Endothelial cell (in vitro differentiated cells): ENCODE measurements around the gene NEMF. TPM values are rescaled to one million over a fixed set of nuclear protein-coding genes. Genes with fewer than 3 reads are reported as not detected.

Experiments
- DNase-seq: peaks from one replicate; pipeline ENCODE4 v3.0.0; 2021; ENCODE audit warnings: low spot score
- H3K27ac Mint-ChIP-seq: one replicate; pipeline ENCODE4 v1.8.0; 2021; ENCODE audit warnings: mixed read lengths, inconsistent platforms; ENCODE audit not compliant: unreplicated experiment
- H3K27me3 Mint-ChIP-seq: one replicate; pipeline ENCODE4 v1.8.0; 2021; ENCODE audit warnings: mild to moderate bottlenecking, moderate library complexity, mixed read lengths, inconsistent platforms; ENCODE audit not compliant: unreplicated experiment
- H3K36me3 Mint-ChIP-seq: one replicate; pipeline ENCODE4 v1.8.0; 2021; ENCODE audit warnings: mild to moderate bottlenecking, low read depth, mixed read lengths, inconsistent platforms; ENCODE audit not compliant: unreplicated experiment
- H3K4me1 Mint-ChIP-seq: one replicate; pipeline ENCODE4 v1.8.0; 2021; ENCODE audit warnings: mild to moderate bottlenecking, mixed read lengths, inconsistent platforms; ENCODE audit not compliant: unreplicated experiment
- H3K4me3 Mint-ChIP-seq: one replicate; pipeline ENCODE4 v1.8.0; 2021; ENCODE audit warnings: mild to moderate bottlenecking, mixed read lengths, inconsistent platforms; ENCODE audit not compliant: unreplicated experiment
- H3K9me3 Mint-ChIP-seq: one replicate; pipeline ENCODE4 v1.8.0; 2021; ENCODE audit warnings: mixed read lengths, inconsistent platforms; ENCODE audit not compliant: unreplicated experiment
- total RNA-seq: library from RNA; stranded (reverse); fragmentation: NEBNext Ultra II Directional; extraction: Animal tissue kit (Norgen Biotek cat#: 25700); gene quantifications from one replicate; pipeline ENCODE4 v1.2.1, GENCODE V29; 2021; ENCODE audit not compliant: unreplicated experiment
- TF ChIP-seq, protein P1 (sequence below): fragments of 200-600 bp; sonication (generic); IDR thresholded peaks from one replicate; pipeline ENCODE4 v1.5.0; 2021; ENCODE audit warnings: antibody characterized with exemption; ENCODE audit not compliant: unreplicated experiment

Gene NEMF
- total RNA-seq, 1 donor from 2014 or later, result 55.5 TPM

DNA sequence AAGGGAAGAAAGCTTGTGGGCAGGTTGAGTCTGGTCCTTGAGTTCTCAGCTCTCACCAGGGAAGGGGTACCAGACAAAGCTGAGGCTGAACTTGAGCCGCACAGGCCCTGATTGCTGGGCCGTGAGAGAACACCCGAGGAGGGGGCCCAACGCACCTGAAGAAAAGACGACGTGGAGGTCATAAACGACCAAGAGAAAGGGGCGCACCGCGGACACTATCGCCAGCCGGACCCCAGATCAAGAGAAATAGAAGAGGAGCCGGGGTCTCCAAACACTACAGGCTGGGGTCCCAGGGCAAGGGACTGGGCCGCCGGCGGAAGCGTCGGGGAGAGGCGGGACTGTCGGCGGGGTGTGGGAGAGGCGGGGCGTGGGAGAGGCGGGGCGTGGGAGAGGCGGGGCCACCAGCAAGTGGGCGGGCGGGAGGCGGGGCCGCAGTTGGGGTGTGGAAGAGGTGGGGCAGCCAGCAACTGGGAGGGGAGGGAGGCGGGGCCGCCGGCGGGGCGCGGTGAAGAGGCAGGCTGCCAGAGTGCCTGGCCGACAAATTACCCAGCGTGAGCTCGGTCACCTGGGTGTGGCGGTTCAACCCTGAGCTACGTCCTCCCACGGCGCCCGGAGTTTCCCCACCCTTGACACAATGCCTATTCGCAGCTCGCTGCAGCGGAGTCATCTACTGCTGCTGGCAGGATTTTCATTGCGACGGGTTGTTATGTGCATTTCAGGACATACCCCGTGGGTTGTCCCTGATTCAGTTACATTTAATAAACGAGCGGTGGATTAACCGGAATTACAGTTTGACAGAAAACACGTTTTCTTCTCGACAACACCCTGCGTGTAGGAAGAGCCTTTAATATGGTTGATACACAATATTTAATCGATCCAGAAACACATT, 15.5 kb upstream of the NEMF start:
- Mint-ChIP-seq H3K9me3 (no peaks in the 10 kb centered on the region), H3K4me1 (peaks cover 9% of the 10 kb centered on the region), H3K27me3 (peaks cover 6% of the 10 kb centered on the region), H3K36me3 (no peaks in the 10 kb centered on the region), H3K4me3 (peak overlapping the region; percentile 96), H3K27ac (peak overlapping the region; percentile 93)
- DNase-seq, result peak; percentile 96
- TF ChIP-seq, protein P1, sequence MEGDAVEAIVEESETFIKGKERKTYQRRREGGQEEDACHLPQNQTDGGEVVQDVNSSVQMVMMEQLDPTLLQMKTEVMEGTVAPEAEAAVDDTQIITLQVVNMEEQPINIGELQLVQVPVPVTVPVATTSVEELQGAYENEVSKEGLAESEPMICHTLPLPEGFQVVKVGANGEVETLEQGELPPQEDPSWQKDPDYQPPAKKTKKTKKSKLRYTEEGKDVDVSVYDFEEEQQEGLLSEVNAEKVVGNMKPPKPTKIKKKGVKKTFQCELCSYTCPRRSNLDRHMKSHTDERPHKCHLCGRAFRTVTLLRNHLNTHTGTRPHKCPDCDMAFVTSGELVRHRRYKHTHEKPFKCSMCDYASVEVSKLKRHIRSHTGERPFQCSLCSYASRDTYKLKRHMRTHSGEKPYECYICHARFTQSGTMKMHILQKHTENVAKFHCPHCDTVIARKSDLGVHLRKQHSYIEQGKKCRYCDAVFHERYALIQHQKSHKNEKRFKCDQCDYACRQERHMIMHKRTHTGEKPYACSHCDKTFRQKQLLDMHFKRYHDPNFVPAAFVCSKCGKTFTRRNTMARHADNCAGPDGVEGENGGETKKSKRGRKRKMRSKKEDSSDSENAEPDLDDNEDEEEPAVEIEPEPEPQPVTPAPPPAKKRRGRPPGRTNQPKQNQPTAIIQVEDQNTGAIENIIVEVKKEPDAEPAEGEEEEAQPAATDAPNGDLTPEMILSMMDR, result no peak

DNA sequence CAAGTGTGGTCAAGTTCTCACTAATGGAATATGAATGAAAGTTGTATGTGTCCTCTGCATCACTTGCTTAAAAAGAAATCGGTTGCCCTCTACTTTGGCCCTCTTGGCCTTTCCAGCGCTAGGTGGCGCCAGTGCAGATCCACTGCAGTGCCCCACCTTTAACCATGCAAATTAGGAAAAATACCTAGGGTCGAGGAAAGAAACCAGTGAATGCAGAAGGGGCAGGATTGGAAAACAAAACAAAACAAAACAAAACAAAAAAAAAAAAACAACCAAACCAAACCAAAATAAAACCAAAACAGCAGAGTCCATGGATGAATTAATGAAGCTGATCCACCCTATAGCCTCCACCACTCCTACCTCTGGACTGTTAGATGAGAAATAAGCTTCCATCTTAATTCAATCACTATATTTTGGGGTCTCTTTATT, 12.9 kb upstream of the NEMF start:
- TF ChIP-seq, protein P1, result peak; percentile 63
- peaks cover 16% of the 10 kb centered on the region for H3K27me3 Mint-ChIP-seq
- H3K9me3 Mint-ChIP-seq, result no peaks in the 10 kb centered on the region
- H3K4me1 Mint-ChIP-seq, result peaks cover 19% of the 10 kb centered on the region
- H3K36me3 Mint-ChIP-seq, result no peaks in the 10 kb centered on the region
- DNase-seq, result peak; percentile 81
- H3K27ac Mint-ChIP-seq, result no peak overlapping the region
- H3K4me3 Mint-ChIP-seq, result no peak overlapping the region

DNA sequence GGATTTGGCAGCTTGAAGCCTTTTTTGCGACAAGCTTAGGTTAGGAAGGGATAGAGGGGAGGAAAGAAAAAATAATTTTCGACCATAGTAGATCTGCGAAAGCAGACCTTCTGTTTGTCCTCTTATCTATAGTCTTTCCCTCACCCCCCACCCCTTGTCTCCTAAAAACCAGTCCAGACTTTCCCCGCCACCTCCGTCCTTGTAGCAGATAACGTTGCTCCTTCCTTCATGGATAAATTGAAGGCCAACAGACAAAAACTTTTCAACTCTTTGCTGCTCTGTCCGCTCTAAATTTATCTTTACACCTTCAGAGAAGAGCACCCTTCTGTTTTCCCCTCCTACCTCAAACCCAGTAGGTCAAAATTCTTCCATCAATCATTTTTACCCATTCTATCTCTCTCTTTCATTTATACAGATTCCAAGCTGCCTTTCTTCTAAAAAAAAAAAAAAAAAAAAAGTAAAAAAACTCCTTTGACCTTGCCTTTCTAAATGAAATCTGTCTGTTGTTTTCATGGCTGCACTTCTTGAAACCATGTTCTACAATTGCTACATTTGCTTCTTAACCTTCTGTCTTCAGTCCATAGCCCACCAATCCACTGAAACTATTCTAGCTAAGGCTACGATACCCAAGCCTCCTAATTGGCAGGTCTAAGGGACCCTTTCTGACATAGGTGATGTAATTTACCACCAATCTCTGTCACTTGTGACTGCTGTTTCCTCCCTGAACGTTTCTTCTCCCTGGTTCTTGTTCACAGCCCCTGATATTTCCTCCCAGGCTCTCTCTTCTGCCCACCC, 11.1 kb upstream of the NEMF start:
- H3K4me1 Mint-ChIP-seq, result peaks cover 18% of the 10 kb centered on the region
- TF ChIP-seq, protein P1, result no peak

DNA sequence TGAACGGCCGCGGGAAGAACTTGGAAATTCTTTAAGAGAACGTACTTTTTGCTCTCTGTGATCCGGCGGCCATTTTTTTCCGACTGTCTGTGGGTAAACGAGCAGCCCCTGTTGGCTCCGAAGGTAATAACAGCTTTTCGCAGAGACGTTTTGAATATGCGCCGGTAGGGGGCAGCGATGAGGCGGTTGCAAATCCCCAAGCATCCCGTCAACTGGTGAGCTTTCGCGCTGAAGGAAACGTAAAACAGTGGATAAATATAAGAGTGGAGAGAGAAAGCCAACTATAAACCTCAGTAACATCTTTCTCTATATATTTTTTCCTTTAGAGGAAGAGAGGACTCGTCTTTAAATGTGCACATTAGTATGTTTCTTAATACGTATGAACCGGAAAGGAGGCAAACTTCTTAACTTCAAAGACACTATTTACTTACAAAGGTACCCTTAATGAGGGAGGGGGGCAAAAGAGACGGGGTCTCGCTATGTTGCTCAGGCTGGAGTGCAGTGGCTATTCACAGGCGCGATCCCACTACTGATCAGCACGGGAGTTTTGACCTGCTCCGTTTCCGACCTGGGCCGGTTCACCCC, 9.6 kb upstream of the NEMF start:
- H3K27ac Mint-ChIP-seq, result no peak overlapping the region
- no peaks in the 10 kb centered on the region for H3K9me3 Mint-ChIP-seq
- H3K36me3 Mint-ChIP-seq, result no peaks in the 10 kb centered on the region
- peak; percentile 77 for DNase-seq
- peaks cover 9% of the 10 kb centered on the region for H3K4me1 Mint-ChIP-seq
- H3K27me3 Mint-ChIP-seq, result peaks cover 11% of the 10 kb centered on the region
- H3K4me3 Mint-ChIP-seq, result no peak overlapping the region
- TF ChIP-seq, protein P1, result peak; percentile 100

More for the DNA sequence above, 11.1 kb upstream of the NEMF start:
- H3K36me3 Mint-ChIP-seq, result no peaks in the 10 kb centered on the region
- peaks cover 16% of the 10 kb centered on the region for H3K27me3 Mint-ChIP-seq
- no peak overlapping the region for H3K4me3 Mint-ChIP-seq
- DNase-seq, result no peak
- H3K9me3 Mint-ChIP-seq, result no peaks in the 10 kb centered on the region
- no peak overlapping the region for H3K27ac Mint-ChIP-seq
